Measurements from ENCODE around the gene EN2.

EN2 gene

GRCh38 chr7:155455776-155456737 lies 1.9 kb upstream of the EN2 start:
- no peak for TF ChIP-seq CTCF (IDR thresholded peaks at IDR 0.05; ENCODE audit: low read depth, low read length)
- no peak for DNase-seq (ENCODE audit: low read depth in 2 of 2)
- H3K4me3 ChIP-seq (replicated peaks in 1 of 2; ENCODE audit: low read depth in 2 of 2, low read length in 2 of 2) = no peak overlapping the region

- DNase-seq (ENCODE audit: low read depth in 2 of 2) = peak; percentile 15 to 67
- TF ChIP-seq CTCF (IDR thresholded peaks at IDR 0.05; ENCODE audit: low read depth, low read length) = no peak
- peak overlapping the region; percentile 35 to 46 for H3K4me3 ChIP-seq (replicated peaks in 1 of 2; ENCODE audit: low read depth in 2 of 2, low read length in 2 of 2)
These were observed 988 bp upstream of the EN2 start for GRCh38 chr7:155456738-155457543.

GRCh38 chr7:155457544-155458110 lies 302 bp upstream of the EN2 start:
- DNase-seq (ENCODE audit: low read depth in 2 of 2) = no peak
- TF ChIP-seq CTCF (IDR thresholded peaks at IDR 0.05; ENCODE audit: low read depth, low read length) = no peak
- no peak overlapping the region for H3K4me3 ChIP-seq (replicated peaks in 1 of 2; ENCODE audit: low read depth in 2 of 2, low read length in 2 of 2)

GRCh38 chr7:155458878-155459699 lies 1.2 kb downstream of the EN2 start:
- TF ChIP-seq CTCF (IDR thresholded peaks at IDR 0.05; ENCODE audit: low read depth, low read length) = no peak
- no peak overlapping the region for H3K4me3 ChIP-seq (replicated peaks in 1 of 2; ENCODE audit: low read depth in 2 of 2, low read length in 2 of 2)
- DNase-seq (ENCODE audit: low read depth in 2 of 2) = no peak

- no peak overlapping the region for H3K4me3 ChIP-seq (replicated peaks in 1 of 2; ENCODE audit: low read depth in 2 of 2, low read length in 2 of 2)
- TF ChIP-seq CTCF (IDR thresholded peaks at IDR 0.05; ENCODE audit: low read depth, low read length) = no peak
- DNase-seq (ENCODE audit: low read depth in 2 of 2) = no peak
These were observed 2.0 kb downstream of the EN2 start for GRCh38 chr7:155459700-155460461.

Data from cardiac fibroblast (primary cell).